IPS-NIHi11 (cell line): ENCODE data around the gene PMAIP1.
"Not testable (repeated sequence)": the region's sequence is repeated elsewhere in the genome, so short reads cannot be mapped to it uniquely, and the experiment has no call there.

Experiments used
- DNase-seq: peaks from one replicate; pipeline ENCODE4 v3.0.0; 2012; ENCODE audit warnings: mixed read lengths, low spot score

Gene PMAIP1

GRCh38 chr18:59884351-59884750, 15.4 kb upstream of the PMAIP1 start:
- no peak for DNase-seq

GRCh38 chr18:59885579-59886163, 14.1 kb upstream of the PMAIP1 start:
- DNase-seq, result no peak

- not testable (repeated sequence) for DNase-seq
Measured at GRCh38 chr18:59886399-59886798, 13.4 kb upstream of the PMAIP1 start.

- DNase-seq, result no peak
Measured at GRCh38 chr18:59892123-59892522, 7.7 kb upstream of the PMAIP1 start.

- DNase-seq, result no peak
Measured at GRCh38 chr18:59893971-59894370, 5.8 kb upstream of the PMAIP1 start.

GRCh38 chr18:59897321-59897954, 2.4 kb upstream of the PMAIP1 start:
- DNase-seq, result no peak

GRCh38 chr18:59898093-59898492, 1.7 kb upstream of the PMAIP1 start:
- no peak for DNase-seq

GRCh38 chr18:59898609-59899297, 1.0 kb upstream of the PMAIP1 start:
- DNase-seq, result no peak

- DNase-seq, result peak; percentile 23
Measured at GRCh38 chr18:59900222-59901128, 679 bp downstream of the PMAIP1 start.

- DNase-seq, result no peak
Measured at GRCh38 chr18:59902131-59902992, 2.6 kb downstream of the PMAIP1 start.

GRCh38 chr18:59902993-59903610, 3.3 kb downstream of the PMAIP1 start:
- DNase-seq, result no peak

- no peak for DNase-seq
Measured at GRCh38 chr18:59904011-59904601, 4.3 kb downstream of the PMAIP1 start.

- DNase-seq, result no peak
Measured at GRCh38 chr18:59905686-59906091, 5.9 kb downstream of the PMAIP1 start.

GRCh38 chr18:59906203-59906602, 6.4 kb downstream of the PMAIP1 start:
- DNase-seq, result no peak

GRCh38 chr18:59907172-59907571, 7.4 kb downstream of the PMAIP1 start:
- DNase-seq, result no peak

GRCh38 chr18:59907660-59908059, 7.9 kb downstream of the PMAIP1 start:
- no peak for DNase-seq

GRCh38 chr18:59908799-59909198, 9.0 kb downstream of the PMAIP1 start:
- DNase-seq, result no peak

GRCh38 chr18:59909289-59910036, 9.7 kb downstream of the PMAIP1 start:
- no peak for DNase-seq

- DNase-seq, result no peak
Measured at GRCh38 chr18:59910967-59911366, 11.2 kb downstream of the PMAIP1 start.

GRCh38 chr18:59911600-59911999, 11.8 kb downstream of the PMAIP1 start:
- no peak for DNase-seq
